GM12878 (cell line): ENCODE data around the gene LAMA2. TPM values are rescaled to one million over a fixed set of nuclear protein-coding genes. Genes with fewer than 3 reads are reported as not detected.

Experiments used
- ATAC-seq: fragments of 200-7000 bp; cut with Tn5 transposase; 3 replicates; pipeline ENCODE4 v1.9.1; 2020; ENCODE audit warnings: mild to moderate bottlenecking, moderate library complexity
- BruUV-seq: library from RNA; stranded (reverse); fragments of 400-500 nt; replicated peaks from 2 replicates; lab custom pipeline; 2021; lab: Mats Ljungman, UMichigan
- CTCF ChIA-PET: fragments of 300-600 bp; sonication (Branson Sonifier 250); formaldehyde crosslinking; extraction: SDS; loops from one replicate; lab custom pipeline; 2021; ENCODE audit warnings: inconsistent platforms; lab: Yijun Ruan, JAX
- POLR2A ChIA-PET: fragments of 350-600 bp; formaldehyde crosslinking; extraction: SDS; loops from one replicate; lab custom pipeline; 2021; ENCODE audit warnings: inconsistent platforms; lab: Charles Lee
- RAD21 ChIA-PET: fragments of 300-600 bp; sonication (Branson Sonifier 250); formaldehyde crosslinking; loops from one replicate; lab custom pipeline; 2023; ENCODE audit warnings: antibody characterized with exemption; ENCODE audit not compliant: unreplicated experiment; lab: Charles Lee
- SMC1A ChIA-PET: fragments of 300-600 bp; sonication (Branson Sonifier 250); formaldehyde crosslinking; loops from one replicate; lab custom pipeline; 2023; ENCODE audit not compliant: unreplicated experiment, uncharacterized antibody; lab: Charles Lee
- DNase-seq: peaks from one replicate; pipeline ENCODE4 v3.0.0-alpha.2; 2011; ENCODE audit warnings: low read depth, low spot score
- FAIRE-seq: peaks from 3 replicates; lab custom pipeline; 2011; peaks lifted over from hg19 to GRCh38; lab: Jason Lieb, UNC
- H2AFZ ChIP-seq: 2 replicates; pipeline ENCODE4 v1.6.0; 2011; ENCODE audit warnings: low read depth, low read length, control low read depth; ENCODE audit not compliant: control insufficient read depth
- H3K27ac ChIP-seq: 2 replicates; pipeline ENCODE4 v1.5.1; 2011; ENCODE audit warnings: control low read depth; ENCODE audit not compliant: control insufficient read depth, insufficient read depth
- H3K27me3 ChIP-seq, 2 experiments: replicated peaks in 1 of 2; 2 replicates each; pipeline versions ENCODE4 v1.6.0 to v1.6.1; 2011; ENCODE audit warnings: low read length in 1 of 2; ENCODE audit not compliant: control insufficient read depth in 2 of 2, insufficient read depth in 2 of 2
- H3K36me3 ChIP-seq, 2 experiments: 2 replicates each; pipeline ENCODE4 v1.5.1; 2011; ENCODE audit warnings: low read length in 1 of 2; ENCODE audit not compliant: control insufficient read depth in 2 of 2, insufficient read depth in 2 of 2
- H3K4me1 ChIP-seq: 2 replicates; pipeline ENCODE4 v1.6.1; 2011; ENCODE audit warnings: mild to moderate bottlenecking, low read length, moderate library complexity, mixed read lengths; ENCODE audit not compliant: control insufficient read depth, insufficient read depth
- H3K4me2 ChIP-seq: 2 replicates; pipeline ENCODE4 v1.6.0; 2011; ENCODE audit warnings: control low read depth; ENCODE audit not compliant: control insufficient read depth, insufficient read depth
- H3K4me3 ChIP-seq: fragments of 200-600 bp; sonication (generic); 2 replicates; pipeline ENCODE4 v1.5.1; 2016
- H3K79me2 ChIP-seq: 2 replicates; pipeline ENCODE4 v1.6.0; 2011; ENCODE audit warnings: low read length; ENCODE audit not compliant: control insufficient read depth, insufficient read depth
- H3K9ac ChIP-seq: 2 replicates; pipeline ENCODE4 v1.8.0; 2011; ENCODE audit warnings: low read length, control low read depth, mixed read lengths; ENCODE audit not compliant: control insufficient read depth, insufficient read depth
- H3K9me3 ChIP-seq: replicated peaks from 3 replicates; pipeline ENCODE4 v1.5.1; 2011; ENCODE audit warnings: mild to moderate bottlenecking, low read length; ENCODE audit not compliant: control insufficient read depth, insufficient read depth
- H4K20me1 ChIP-seq: 2 replicates; pipeline ENCODE4 v1.6.0; 2011; ENCODE audit not compliant: control insufficient read depth, insufficient read depth
- CHD1 ChIP-seq: IDR thresholded peaks from 2 replicates; pipeline ENCODE4 v1.6.1; 2012; ENCODE audit warnings: low read depth, low read length, improper control_type of control experiment
- DPF2 ChIP-seq: fragments of 450-650 bp; IDR thresholded peaks from 2 replicates; pipeline ENCODE4 v1.6.1; 2017; ENCODE audit warnings: mild to moderate bottlenecking
- EED ChIP-seq: sonication (generic); IDR thresholded peaks from 2 replicates; pipeline ENCODE4 v1.6.1; 2016; ENCODE audit warnings: antibody characterized with exemption, low read depth
- ESRRA ChIP-seq: IDR thresholded peaks from 2 replicates; pipeline ENCODE4 v1.6.1; 2012; ENCODE audit warnings: mild to moderate bottlenecking, low read length, improper control_type of control experiment
- PAX8 ChIP-seq: fragments of 450-650 bp; IDR thresholded peaks from 2 replicates; pipeline ENCODE4 v1.6.1; 2017; ENCODE audit warnings: mild to moderate bottlenecking, moderate library complexity
- POLR2AphosphoS5 ChIP-seq: IDR thresholded peaks from 2 replicates; pipeline ENCODE4 v1.6.1; 2011; ENCODE audit warnings: mild to moderate bottlenecking, low read length, inconsistent platforms
- RELB ChIP-seq: fragments of 450-650 bp; IDR thresholded peaks from 2 replicates; pipeline ENCODE4 v1.6.1; 2017; ENCODE audit warnings: low read depth, mild to moderate bottlenecking, moderate library complexity
- RFX5 ChIP-seq: IDR thresholded peaks from 2 replicates; pipeline ENCODE4 v1.6.1; 2011; ENCODE audit warnings: low read depth, low read length, improper control_type of control experiment
- SMC3 ChIP-seq: IDR thresholded peaks from 2 replicates; pipeline ENCODE4 v1.6.1; 2011; ENCODE audit warnings: low read length, improper control_type of control experiment, borderline replicate concordance
- STAT1 ChIP-seq: fragments of 450-650 bp; conservative IDR thresholded peaks from 2 replicates; pipeline ENCODE4 v1.6.1; 2014; ENCODE audit warnings: antibody characterized with exemption, mild to moderate bottlenecking
- SUZ12 ChIP-seq: fragments of 200-600 bp; sonication (generic); IDR thresholded peaks from one replicate; pipeline ENCODE4 v1.6.1; 2018; ENCODE audit warnings: antibody characterized with exemption, mild to moderate bottlenecking; ENCODE audit not compliant: unreplicated experiment
- ZBTB11 ChIP-seq: fragments of 450-650 bp; formaldehyde crosslinking; IDR thresholded peaks from 2 replicates; pipeline ENCODE4 v1.5.0; 2022; ENCODE audit warnings: mild to moderate bottlenecking, missing genetic modification characterization
- WGBS: methylation state at CpG from one replicate; pipeline ENCODE4 v1.1.6; 2016; ENCODE audit warnings: low lambda C conversion rate; ENCODE audit not compliant: insufficient replicate concordance, insufficient coverage; ENCODE audit errors: missing lambda C conversion rate; 5-methylcytosine and 5-hydroxymethylcytosine counted together
- in situ Hi-C: fragments of 300-500 bp; cut with MboI; formaldehyde crosslinking; loops from 9 replicates; pipeline ENCODE4 v1.14.3; 2018; ENCODE audit warnings: mixed read lengths
- intact Hi-C: fragments of 100-400 bp; cut with micrococcal nuclease; formaldehyde crosslinking; loops from one replicate; pipeline ENCODE4 v1.14.2; 2022; ENCODE audit not compliant: unreplicated experiment
- polyA plus RNA-seq, 11 experiments: library from polyadenylated mRNA; depleted of rRNA in 4 of 11; unstranded in 6 of 11; stranded (reverse) in 5 of 11; fragments of >200 nt; fragmentation: Nextera tagmentation in 4 of 11; fragmentation: Illumina TruSeq in 1 of 11; extraction: Ambion mirVana in 4 of 11; extraction: Trizol in 1 of 11; gene quantifications; 1 replicate in 1 of 11; 2 replicates in 10 of 11; pipeline versions ENCODE4 v1.2.1 to v1.2.3, GENCODE V29; 2011 to 2016; ENCODE audit warnings: inconsistent platforms in 2 of 11, missing spikeins in 2 of 11, low read depth in 1 of 11
- total RNA-seq, 4 experiments: library from RNA; depleted of rRNA in 3 of 4; stranded (reverse); fragments of >200 nt in 3 of 4; fragmentation: Illumina TruSeq in 1 of 4; extraction: Trizol in 1 of 4; gene quantifications; 2 replicates each; pipeline versions ENCODE4 v1.2.1 to v1.2.3, GENCODE V29; 2013 to 2021

LAMA2 gene
- total and polyA plus RNA-seq, 10 of the 15 experiments (the other 5 are each of a cell fraction or from before 2014, with no cell fraction given) = 0.04 to 2.0 (median 0.37) TPM; not detected in 1

- in situ Hi-C loops (no loop called here), intact Hi-C loops (no loop called here)
- no peak overlapping the region for H3K27ac ChIP-seq
- H3K4me2 ChIP-seq = no peak overlapping the region
- DNase-seq (no peak), FAIRE-seq (no peak), ATAC-seq (no peak)
- 61% methylated on average over 14 of the region's 14 CpGs for WGBS
- TF ChIP-seq SMC3 (no peak), EED (no peak), PAX8 (no peak), CHD1 (no peak), RFX5 (no peak), ESRRA (no peak), SUZ12 (no peak), DPF2 (no peak), POLR2AphosphoS5 (no peak), STAT1 (no peak), RELB (no peak), ZBTB11 (CRISPR knock-in tag) (no peak)
- RAD21 ChIA-PET = no interaction called here
- no TSS peak for BruUV-seq
- SMC1A ChIA-PET = no interaction called here
- no peak overlapping the region for H3K9ac ChIP-seq
- no peaks in the 10 kb centered on the region for H3K27me3 ChIP-seq
- H2AFZ ChIP-seq = no peak overlapping the region
- H3K36me3 ChIP-seq = no peaks in the 10 kb centered on the region
- no peaks in the 10 kb centered on the region for H3K79me2 ChIP-seq
- POLR2A ChIA-PET = no interaction called here
- CTCF ChIA-PET = no interaction called here
- H3K4me3 ChIP-seq = no peak overlapping the region
- no peaks in the 10 kb centered on the region for H3K9me3 ChIP-seq
- H4K20me1 ChIP-seq = no peaks in the 10 kb centered on the region
- H3K4me1 ChIP-seq = no peaks in the 10 kb centered on the region
Observed at GRCh38 chr6:129192458-129192989, 309.6 kb downstream of the LAMA2 start.
